Colon (tissue), 2 donors: ENCODE data around the gene SETD1A.

Source experiments
- FAIRE-seq: peaks from 2 replicates; lab custom pipeline; 2012; peaks lifted over from hg19 to GRCh38; lab: Jason Lieb, UNC
- donor health status: control.
- donor health status: control.

SETD1A gene

DNA sequence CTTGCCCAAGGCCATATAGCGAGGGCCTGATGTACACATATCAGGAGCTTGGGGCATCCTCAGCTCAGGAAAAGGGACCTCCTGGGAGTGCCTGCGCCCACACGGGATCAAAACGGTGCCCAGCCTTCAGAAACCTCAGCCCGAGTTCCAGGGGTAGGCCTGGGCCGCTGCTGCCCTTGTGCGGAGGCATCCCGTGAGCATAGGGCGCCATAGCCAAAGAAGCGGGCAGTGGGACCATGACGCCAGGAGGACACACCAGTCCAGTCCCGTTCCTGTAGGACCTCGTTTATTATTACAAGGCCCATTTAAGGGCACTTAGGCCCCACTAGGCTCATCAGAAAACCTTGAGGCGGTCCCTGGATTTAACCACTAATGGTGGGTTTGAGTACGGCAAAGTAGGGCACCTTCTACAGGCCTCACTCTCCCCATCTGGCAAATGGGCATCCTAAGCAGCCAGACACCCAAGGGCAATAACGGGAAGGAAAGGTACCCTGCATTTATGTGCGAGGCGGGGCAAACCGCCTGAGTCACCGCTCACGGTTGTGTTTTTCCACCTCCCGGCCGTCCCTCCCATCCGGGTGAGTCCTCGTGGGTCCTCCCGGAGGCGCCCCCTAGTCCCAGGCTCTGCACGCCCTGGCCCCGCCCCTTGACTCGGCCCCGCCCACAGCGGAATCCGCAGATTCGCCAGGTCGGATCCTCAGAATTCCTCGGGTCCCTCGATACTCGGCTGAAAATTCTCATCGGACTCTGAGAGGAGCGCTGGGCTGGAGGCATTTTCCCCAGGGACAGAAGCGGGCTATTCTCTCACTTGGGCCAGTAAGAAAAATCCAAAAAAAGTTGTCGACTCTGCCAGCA lies 726 bp upstream of the SETD1A start:
- FAIRE-seq = no peak

DNA sequence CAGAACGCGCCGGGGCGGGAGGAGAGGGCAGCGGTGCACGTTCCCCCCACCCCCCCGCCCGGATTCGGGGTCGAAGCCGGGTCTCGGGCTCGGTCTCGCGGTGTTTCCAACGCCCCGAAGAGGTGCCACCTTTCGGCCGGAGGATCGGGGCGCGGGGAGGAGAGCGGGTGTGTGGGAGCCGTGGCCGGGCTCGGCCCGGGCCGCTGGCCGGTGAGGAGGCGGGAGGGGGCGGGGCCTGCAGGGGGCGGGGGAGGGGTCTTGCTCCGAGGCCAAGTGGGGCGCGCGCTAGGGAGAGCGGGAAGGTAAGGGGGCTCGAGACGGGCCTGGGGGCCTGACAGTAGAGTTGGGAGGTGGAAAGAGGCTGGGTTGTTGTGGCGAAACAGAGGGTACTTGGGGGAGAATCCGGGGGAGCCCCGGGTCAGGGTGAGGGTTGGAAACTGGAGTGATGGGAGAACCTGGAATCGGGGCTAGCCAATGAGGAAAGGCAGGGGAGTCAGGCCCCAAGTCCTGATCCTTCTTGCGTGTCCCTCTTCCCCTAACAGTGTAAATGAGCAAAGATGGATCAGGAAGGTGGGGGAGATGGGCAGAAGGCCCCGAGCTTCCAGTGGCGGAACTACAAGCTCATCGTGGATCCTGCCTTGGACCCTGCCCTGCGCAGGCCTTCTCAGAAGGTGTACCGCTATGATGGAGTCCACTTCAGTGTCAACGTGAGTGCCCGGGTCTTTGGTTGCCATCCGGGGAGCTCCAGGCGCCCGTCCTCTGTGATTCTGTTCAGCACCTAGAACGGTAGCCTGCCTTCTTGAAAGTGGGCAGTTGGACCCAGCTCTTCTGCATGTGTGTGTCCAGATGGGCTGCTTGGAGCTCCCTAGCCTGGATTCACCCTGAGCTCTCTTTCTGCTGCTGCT lies 873 bp downstream of the SETD1A start:
- FAIRE-seq = no peak

GRCh38 chr16:30961384-30961783 lies 3.8 kb downstream of the SETD1A start:
- FAIRE-seq = no peak

DNA sequence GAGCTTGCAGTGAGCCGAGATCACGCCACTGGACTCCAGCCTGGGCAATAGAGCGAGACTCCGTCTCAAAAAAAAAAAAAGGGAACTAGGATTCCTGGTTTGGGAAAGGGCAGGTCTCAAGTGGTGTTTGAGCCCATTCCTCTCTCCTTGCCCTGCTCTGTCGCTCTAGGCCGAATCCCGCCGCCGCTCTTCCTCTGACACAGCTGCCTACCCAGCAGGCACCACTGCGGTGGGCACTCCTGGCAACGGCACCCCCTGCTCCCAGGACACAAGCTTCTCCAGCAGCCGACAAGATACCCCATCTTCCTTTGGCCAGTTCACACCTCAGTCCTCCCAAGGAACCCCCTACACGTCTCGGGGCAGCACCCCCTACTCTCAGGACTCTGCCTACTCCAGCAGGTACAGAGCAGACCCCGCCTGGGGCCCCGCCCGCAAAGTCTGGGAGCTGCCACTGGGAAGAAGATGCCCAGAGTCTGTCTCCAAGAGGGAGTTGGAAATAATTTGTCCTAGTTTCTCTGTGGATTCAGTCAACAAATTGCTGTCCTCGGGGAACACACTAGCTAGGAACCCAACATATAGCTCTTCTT lies 6.5 kb downstream of the SETD1A start:
- FAIRE-seq = no peak

GRCh38 chr16:30964574-30965226 lies 7.1 kb downstream of the SETD1A start:
- no peak for FAIRE-seq

DNA sequence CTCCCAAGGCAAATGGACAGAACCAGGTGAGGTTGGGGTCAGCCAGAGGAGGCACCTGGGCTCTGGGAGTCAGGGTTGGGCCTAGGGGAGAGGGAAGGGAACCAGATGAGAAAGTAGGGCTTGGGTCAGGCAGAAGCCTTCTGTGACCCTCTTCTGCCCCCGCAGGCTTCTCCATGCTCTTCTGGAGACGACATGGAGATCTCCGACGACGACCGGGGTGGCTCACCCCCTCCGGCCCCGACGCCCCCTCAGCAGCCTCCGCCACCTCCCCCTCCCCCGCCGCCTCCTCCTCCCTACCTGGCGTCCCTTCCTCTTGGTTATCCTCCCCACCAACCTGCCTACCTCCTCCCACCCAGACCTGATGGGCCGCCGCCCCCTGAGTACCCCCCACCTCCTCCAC lies 7.9 kb downstream of the SETD1A start:
- FAIRE-seq = no peak

GRCh38 chr16:30966033-30966619 lies 8.6 kb downstream of the SETD1A start:
- no peak for FAIRE-seq

DNA sequence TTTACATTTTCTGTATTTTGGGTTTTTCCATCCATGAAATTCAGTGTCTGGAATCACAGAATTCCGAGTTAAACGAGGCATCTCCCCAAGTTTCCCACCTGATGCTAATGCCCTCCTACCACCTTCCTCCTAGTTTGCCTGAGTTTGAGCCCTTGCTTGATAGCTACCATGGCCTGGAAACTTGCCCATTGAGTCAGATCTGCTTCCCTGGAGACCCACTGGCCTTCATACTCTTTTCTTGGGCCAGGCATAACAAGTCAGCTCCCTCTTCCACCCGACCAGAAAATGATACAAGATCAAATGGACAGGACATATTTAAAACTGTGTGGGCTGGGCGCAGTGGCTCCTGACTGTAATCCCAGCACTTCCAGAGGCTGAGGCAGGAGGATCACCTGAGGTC lies 10.2 kb downstream of the SETD1A start:
- no peak for FAIRE-seq

DNA sequence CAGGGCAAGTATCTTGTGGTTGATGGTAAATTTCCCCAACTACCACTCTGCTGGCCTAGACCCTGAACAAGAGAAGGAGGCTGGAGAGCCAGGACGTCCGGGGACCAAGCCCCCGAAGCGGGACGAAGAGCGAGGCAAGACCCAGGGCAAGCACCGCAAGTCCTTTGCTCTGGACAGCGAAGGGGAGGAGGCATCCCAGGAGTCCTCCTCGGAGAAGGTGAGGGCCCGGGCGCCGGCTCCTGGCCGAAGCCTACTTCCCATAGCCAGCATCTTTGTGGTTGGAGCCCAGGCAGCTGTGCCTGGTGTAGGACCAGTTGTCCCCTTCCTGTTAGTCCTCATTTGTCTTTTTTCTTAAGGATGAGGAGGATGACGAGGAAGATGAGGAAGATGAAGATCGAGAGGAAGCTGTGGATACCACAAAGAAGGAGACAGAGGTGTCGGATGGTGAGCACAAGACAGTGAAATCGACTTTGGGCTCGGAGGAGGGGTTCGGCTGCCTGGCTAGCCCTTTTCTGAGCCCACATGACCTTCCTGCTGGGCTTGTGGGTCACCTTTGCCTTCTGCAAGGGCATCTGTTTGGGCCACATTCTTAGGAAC lies 11.8 kb downstream of the SETD1A start:
- no peak for FAIRE-seq

DNA sequence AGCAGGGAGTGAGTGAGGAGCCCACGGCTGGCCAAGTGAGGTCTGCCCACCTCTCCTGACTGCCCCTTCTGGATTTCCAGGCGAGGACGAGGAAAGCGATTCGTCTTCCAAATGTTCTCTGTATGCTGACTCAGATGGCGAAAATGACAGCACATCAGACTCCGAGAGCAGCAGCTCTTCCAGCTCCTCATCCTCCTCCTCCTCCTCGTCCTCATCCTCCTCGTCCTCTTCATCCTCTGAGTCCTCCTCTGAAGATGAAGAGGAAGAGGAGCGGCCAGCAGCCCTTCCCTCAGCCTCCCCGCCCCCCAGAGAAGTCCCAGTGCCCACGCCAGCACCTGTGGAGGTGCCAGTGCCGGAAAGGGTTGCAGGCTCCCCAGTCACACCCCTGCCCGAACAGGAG lies 13.7 kb downstream of the SETD1A start:
- FAIRE-seq = no peak

DNA sequence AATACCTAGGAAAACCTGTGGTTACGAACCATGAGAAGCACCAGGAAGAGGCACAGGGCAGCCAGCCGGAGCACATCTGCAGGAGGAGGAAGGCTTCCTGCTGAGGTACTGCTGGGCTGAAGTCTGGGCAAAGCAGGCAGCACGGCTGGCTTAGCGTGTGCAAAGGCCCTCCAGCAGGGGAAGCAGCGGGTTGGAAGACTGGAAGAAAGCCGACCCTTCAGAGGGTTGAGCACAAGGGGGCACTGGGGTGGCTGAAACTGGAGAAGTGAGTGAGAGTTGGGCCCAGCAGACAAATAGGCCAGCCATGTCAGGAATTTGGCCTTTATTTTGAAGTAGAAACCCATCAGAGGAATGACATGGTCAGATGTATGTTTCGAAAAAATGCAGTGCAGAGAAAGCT lies 15.3 kb downstream of the SETD1A start:
- FAIRE-seq = no peak

DNA sequence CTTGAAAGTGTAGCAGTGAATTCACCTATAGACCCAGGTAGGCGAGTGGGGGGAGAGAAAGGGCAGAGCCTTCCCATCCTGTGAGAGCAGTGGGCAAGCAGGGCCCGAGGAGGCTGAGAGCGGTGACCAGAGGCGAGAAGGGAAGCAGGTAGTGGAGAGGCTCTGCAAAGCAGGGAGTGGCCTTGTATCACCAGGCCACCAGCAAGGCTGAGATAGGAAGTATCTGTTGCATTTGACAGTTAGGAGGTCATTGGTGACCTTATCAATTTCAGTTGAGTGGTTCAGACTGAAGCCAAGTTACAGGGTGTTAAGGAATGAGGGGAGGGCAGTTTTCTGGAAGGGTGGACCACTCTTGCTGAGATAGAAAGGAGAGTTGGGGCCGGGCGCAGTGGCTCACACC lies 16.8 kb downstream of the SETD1A start:
- FAIRE-seq = no peak

- no peak for FAIRE-seq
Observed at GRCh38 chr16:30976486-30976885, 18.9 kb downstream of the SETD1A start.

- no peak for FAIRE-seq
Observed at GRCh38 chr16:30977502-30977901, 19.9 kb downstream of the SETD1A start.

- FAIRE-seq = no peak
Observed at GRCh38 chr16:30979170-30980022, 21.8 kb downstream of the SETD1A start.

DNA sequence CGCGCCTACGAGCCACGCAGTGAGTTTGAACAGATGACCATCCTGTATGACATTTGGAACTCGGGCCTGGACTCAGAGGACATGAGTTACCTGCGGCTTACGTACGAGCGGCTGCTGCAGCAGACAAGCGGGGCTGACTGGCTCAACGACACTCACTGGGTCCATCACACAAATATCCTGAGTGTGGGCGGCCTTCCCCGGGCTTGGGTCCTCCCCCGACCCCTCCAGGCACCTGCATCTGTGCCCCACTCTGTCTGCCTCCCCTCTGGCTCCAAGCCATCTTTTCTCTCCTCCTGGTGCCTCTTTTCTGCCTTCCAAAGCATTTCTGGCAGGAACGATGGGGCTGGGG lies 22.4 kb downstream of the SETD1A start:
- no peak for FAIRE-seq

DNA sequence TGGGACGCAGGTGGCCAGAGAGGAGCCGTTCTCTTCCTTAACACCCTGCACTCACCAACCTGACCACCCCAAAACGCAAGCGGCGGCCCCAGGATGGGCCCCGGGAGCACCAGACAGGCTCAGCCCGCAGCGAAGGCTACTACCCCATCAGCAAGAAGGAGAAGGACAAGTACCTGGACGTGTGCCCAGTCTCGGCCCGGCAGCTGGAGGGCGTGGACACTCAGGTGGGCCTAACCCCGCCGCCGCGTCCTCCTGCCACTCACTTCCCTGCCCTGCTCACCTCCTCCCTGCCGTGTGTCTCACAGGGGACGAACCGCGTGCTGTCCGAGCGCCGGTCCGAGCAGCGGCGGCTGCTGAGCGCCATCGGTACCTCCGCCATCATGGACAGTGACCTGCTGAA lies 22.9 kb downstream of the SETD1A start:
- FAIRE-seq = no peak

DNA sequence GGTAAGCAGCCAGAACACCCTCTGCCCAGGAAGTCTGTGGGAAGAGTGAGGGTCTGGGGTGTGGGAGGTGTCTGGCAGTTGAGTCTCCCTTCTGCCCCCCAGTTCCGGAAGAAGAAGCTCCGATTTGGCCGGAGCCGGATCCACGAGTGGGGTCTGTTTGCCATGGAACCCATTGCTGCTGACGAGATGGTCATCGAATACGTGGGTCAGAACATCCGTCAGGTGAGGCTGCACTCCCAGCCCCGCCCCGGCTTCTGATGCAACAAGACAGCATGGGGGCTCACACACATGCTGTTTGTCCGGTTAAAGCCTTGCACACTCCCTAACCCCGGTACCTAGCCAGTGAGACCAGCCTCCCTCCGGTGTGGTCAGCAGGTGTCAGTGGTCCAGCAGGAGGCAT lies 23.4 kb downstream of the SETD1A start:
- no peak for FAIRE-seq

- no peak for FAIRE-seq
Observed at GRCh38 chr16:30982548-30983288, 25.2 kb downstream of the SETD1A start.

DNA sequence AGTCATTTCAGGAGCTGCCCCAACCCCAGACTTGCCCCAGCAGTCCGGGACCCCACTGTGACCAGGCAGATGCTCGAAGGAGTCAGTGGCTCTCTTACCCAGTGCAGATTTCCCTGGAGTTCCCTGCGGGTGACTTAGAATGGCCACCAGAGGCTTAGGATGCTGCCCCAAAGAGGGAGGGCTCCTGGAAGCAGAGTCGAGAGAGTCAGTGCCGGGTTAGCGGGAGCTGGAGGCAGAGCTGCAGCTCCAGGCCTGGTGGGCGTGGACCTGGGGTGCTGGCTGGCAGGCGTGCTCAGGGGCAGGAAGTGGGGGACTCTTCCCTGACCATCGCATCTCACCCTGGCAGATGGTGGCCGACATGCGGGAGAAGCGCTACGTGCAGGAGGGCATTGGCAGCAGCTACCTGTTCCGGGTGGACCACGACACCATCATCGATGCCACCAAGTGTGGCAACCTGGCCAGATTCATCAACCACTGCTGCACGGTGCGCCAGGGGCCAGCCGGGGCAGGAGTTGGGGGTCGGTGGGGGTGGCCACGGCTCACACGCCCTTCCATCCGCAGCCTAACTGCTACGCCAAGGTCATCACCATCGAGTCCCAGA lies 25.8 kb downstream of the SETD1A start:
- no peak for FAIRE-seq
